ENCODE results near the gene FKBP5. TPM values are rescaled to one million over a fixed set of nuclear protein-coding genes. Genes with fewer than 3 reads are reported as not detected.

Gene FKBP5
- total and polyA plus RNA-seq, 2 donors (not counting 3 experiments of a cell fraction or from before 2014, with no cell fraction given): 16.7 to 56.8 TPM

DNA sequence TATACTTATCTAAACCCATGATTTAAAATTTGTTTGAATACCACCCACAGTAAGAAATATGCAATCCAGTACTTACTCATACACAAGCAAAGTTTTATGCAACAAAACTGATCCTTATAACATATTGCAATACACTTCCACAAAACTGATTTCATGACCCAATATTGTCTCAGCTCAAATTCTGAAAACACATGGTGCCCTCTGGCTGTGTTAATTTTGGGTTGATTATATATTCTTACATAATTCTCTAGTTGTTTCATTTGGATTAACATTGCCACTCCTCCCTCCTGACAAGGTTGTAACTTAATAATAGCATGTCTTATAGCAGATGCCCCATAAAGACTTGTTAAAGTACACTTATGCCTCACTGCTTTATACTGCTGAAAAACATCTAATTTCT lies 103.1 kb downstream of the FKBP5 start:
- ChIA-PET POLR2A (no interaction called here), CTCF (interaction anchor here (1.0 to 4.8 kb wide), 12 partner anchors 10 to 151 kb away, joined by 3 to 89 read pairs (median 4); partner anchors contain the start of gene ARMC12)
- FAIRE-seq (no peak), DNase-seq (ENCODE audit: low read depth, low spot score) (no peak)
- no peaks in the 10 kb centered on the region for H3K27me3 ChIP-seq (ENCODE audit: control insufficient read depth in 2 of 2, insufficient read depth in 2 of 2, low read length in 2 of 2)
- intact Hi-C loops (cut with micrococcal nuclease) (loop anchor here (10.0 kb wide), 2 partner anchors 369 to 509 kb away; no protein-coding TSS in a partner anchor), dilution Hi-C loops (cut with MboI; ENCODE audit: extremely low pct_ligation_motif_present, low sequenced_read_pairs) (no loop called here)
- H3K4me1 ChIP-seq (ENCODE audit: control insufficient read depth, extremely low read depth, insufficient read depth, low read length): no peaks in the 10 kb centered on the region
- H3K4me3 ChIP-seq (replicated peaks in 1 of 3; ENCODE audit: insufficient read depth in 1 of 3, low read depth in 1 of 3, low read length in 3 of 3): no peak overlapping the region
- BruUV-seq (replicated peaks): no TSS peak
- TF ChIP-seq EZH2 (IDR thresholded peaks at IDR 0.05; ENCODE audit: borderline replicate concordance, low read depth, low read length, severe bottlenecking): no peak
- TF ChIP-seq JUN (IDR thresholded peaks at IDR 0.05; ENCODE audit: borderline replicate concordance, insufficient read depth, insufficient read length, low read depth): no peak
- TF ChIP-seq FOS (IDR thresholded peaks at IDR 0.05; ENCODE audit: borderline replicate concordance, insufficient read depth, low read length): no peak
- TF ChIP-seq GATA2 (IDR thresholded peaks at IDR 0.05; ENCODE audit: insufficient read depth, insufficient read length, low read depth, low read length): no peak
- no peak for TF ChIP-seq MYC (IDR thresholded peaks at IDR 0.05; ENCODE audit: low read depth, low read length)
- TF ChIP-seq, protein P1, sequence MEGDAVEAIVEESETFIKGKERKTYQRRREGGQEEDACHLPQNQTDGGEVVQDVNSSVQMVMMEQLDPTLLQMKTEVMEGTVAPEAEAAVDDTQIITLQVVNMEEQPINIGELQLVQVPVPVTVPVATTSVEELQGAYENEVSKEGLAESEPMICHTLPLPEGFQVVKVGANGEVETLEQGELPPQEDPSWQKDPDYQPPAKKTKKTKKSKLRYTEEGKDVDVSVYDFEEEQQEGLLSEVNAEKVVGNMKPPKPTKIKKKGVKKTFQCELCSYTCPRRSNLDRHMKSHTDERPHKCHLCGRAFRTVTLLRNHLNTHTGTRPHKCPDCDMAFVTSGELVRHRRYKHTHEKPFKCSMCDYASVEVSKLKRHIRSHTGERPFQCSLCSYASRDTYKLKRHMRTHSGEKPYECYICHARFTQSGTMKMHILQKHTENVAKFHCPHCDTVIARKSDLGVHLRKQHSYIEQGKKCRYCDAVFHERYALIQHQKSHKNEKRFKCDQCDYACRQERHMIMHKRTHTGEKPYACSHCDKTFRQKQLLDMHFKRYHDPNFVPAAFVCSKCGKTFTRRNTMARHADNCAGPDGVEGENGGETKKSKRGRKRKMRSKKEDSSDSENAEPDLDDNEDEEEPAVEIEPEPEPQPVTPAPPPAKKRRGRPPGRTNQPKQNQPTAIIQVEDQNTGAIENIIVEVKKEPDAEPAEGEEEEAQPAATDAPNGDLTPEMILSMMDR (IDR thresholded peaks at IDR 0.05; ENCODE audit: extremely low read depth in 1 of 2, insufficient read depth in 1 of 2, low read depth in 1 of 2, low read length in 2 of 2): no peak
- TF ChIP-seq, protein P2, sequence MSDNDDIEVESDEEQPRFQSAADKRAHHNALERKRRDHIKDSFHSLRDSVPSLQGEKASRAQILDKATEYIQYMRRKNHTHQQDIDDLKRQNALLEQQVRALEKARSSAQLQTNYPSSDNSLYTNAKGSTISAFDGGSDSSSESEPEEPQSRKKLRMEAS (IDR thresholded peaks at IDR 0.05; ENCODE audit: insufficient read depth, insufficient read length): no peak
- no peak for TF ChIP-seq POLR2A (IDR thresholded peaks at IDR 0.05; ENCODE audit: low read depth, low read length)
- no peak for TF ChIP-seq POLR2AphosphoS5 (IDR thresholded peaks at IDR 0.05; ENCODE audit: insufficient read depth, low read depth, low read length)
- no peak overlapping the region for H2AFZ ChIP-seq (ENCODE audit: low read depth, low read length)
- no peaks in the 10 kb centered on the region for H3K79me2 ChIP-seq (ENCODE audit: control insufficient read depth, insufficient read depth, low read length)
- H3K36me3 ChIP-seq (ENCODE audit: control insufficient read depth in 2 of 2, extremely low read depth in 1 of 2, insufficient read depth in 2 of 2, low read length in 2 of 2): peaks cover 0 to 3% of the 10 kb centered on the region in 2 experiments
- H3K27ac ChIP-seq (ENCODE audit: insufficient read depth, low read depth, low read length): no peak overlapping the region
- H3K9ac ChIP-seq (replicated peaks; ENCODE audit: extremely low read depth, insufficient read depth, low read length): no peak overlapping the region
- no peaks in the 10 kb centered on the region for H3K9me1 ChIP-seq (replicated peaks; ENCODE audit: control insufficient read depth, extremely low read depth, insufficient read depth, low read length)
- H4K20me1 ChIP-seq (replicated peaks; ENCODE audit: control insufficient read depth, extremely low read depth, insufficient read depth, low read length): no peaks in the 10 kb centered on the region
- H3K4me2 ChIP-seq (ENCODE audit: insufficient read depth, low read length): no peak overlapping the region
- no peaks in the 10 kb centered on the region for H3K9me3 ChIP-seq (replicated peaks; ENCODE audit: control insufficient read depth, insufficient read depth, low read length)
